AG09319 (cell line): ENCODE measurements around the gene TWIST2.

Experiments used
- DNase-seq: peaks from one replicate; pipeline ENCODE4 v3.0.0-alpha.2; 2010; ENCODE audit warnings: low read depth; ENCODE audit errors: extremely low read depth
- TF ChIP-seq, protein P1 (sequence below): IDR thresholded peaks from 2 replicates; pipeline ENCODE4 v1.5.1; 2011; ENCODE audit warnings: low read depth, mild to moderate bottlenecking, inconsistent platforms, low read length, moderate library complexity

Gene TWIST2

DNA sequence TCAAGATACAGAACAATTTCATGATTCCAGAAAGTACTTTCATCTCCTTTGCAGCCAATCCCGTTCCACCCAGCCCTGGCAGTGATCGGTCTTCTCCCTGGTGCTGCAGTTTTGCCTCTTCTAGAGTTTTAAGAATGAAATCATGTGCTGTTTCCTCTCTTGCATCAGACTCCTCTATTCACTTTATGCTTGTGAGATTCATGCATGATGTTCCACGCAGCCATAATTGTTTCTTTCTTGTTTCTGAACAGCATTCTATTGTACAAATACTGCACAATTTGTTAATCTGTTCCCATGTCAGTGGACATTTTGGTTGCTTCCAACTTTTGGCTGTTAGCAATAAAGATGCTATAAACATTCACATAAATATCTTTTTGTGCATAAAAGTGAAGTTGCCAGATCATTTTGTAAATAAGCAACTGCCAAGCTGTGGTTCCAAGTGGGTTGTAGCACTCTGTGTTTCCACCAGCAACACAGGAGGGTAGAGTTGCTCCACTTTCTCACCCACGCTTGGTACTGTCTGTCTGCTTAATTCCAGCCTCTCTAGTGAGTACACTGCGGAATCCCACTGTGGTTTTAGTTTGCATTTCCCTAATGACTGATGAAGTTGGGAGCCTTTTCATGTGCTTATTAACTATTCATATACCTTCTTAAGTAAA is 104.5 kb downstream of the TWIST2 start:
- TF ChIP-seq, protein P1, sequence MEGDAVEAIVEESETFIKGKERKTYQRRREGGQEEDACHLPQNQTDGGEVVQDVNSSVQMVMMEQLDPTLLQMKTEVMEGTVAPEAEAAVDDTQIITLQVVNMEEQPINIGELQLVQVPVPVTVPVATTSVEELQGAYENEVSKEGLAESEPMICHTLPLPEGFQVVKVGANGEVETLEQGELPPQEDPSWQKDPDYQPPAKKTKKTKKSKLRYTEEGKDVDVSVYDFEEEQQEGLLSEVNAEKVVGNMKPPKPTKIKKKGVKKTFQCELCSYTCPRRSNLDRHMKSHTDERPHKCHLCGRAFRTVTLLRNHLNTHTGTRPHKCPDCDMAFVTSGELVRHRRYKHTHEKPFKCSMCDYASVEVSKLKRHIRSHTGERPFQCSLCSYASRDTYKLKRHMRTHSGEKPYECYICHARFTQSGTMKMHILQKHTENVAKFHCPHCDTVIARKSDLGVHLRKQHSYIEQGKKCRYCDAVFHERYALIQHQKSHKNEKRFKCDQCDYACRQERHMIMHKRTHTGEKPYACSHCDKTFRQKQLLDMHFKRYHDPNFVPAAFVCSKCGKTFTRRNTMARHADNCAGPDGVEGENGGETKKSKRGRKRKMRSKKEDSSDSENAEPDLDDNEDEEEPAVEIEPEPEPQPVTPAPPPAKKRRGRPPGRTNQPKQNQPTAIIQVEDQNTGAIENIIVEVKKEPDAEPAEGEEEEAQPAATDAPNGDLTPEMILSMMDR = no peak
- DNase-seq = no peak

DNA sequence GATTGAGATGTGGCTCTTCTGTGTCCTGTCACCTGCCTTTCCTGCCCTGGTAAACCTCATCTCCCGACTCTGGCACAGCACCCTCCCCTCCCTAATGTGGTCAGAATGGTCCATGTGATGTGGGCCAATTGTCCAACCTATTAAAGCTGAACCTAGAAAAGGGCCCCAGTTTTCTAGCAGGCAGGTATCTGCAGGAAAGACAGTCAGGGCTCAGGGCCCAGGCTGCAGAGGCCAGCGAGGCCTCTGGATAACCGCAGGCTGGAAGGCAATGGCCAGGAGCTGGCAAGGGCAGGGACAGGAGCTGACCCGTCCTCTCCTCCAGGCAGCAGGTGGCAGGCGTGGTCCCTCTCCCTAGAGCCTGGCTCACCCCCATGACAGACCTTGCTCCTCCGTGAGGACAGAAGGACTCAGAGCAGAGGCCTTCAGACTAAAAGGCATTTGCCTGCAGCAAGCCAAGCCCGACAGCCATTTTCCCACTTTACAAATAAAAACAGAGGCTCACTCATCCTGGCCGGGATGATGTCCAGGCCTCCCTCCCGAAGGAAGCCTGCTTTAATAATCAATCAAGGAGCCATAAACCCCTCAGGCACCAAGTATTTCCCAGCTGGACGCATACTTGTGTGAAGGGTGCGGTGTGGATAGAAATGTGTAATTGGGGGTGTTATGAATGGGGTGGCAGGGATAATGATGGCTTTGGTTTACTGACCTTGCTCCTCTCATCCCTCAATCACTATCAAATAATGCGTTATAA is 107.1 kb downstream of the TWIST2 start:
- DNase-seq = no peak
- TF ChIP-seq, protein P1 = no peak

DNA sequence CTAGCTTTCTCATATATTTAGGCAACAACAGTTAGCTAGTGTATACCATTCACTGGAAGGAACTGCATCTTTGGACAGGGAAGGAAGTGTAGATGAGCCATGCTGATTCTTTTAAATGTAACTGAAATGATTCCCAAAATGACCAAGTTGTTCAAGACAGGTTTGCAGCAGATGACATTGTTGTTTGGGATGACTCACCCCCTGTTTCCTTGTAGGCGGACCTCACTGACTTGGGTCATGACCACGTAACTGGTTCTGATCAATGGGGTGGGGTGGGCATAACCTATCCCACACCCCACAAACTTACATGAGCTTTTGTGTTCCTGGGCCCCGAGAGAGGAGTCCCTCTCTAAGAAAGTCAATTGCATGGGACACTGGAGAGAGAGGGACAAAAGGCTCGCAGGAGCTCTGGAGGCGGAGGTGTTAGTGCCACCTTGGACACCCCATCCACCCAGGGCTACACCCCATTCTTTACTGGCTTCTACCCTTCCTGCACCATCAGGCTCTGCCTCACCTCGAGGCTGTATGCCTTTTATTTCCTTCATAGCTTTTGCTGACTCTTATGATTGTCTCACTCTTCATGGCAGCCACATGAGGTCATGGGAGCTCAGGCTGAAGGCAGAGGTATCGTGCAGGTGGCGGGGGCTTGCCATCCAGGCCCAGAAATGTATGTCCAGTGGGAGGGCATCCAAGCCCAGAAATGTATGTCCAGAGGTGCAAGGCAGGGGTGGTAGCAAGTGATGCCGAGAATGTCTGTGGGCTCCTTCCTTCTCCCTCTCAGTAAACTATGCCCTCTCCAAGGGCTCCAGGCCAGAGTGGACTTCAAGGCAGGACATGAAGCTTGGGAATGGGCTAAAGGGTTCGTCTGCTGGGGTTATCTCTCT is 108.0 kb downstream of the TWIST2 start:
- DNase-seq = no peak
- TF ChIP-seq, protein P1 = no peak

DNA sequence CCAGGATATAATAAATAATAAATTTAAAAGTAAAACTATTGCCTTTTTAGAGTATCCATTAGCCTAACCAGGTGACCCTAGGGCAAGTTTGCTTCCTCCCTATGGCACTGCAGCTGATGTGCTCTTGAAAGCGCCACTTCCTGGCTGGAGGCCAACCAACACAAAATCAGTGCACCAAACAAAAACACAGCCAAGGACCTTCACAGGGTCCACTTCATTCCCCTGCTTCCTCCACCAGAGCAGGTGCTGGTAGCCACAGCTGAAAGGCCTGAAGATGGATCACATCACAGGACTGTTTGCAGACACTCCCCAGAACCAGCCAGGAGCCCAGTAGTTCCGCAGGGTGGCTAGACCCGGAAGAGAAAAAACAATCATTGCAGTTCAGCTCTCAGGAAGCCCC is 108.8 kb downstream of the TWIST2 start:
- TF ChIP-seq, protein P1 = no peak
- no peak for DNase-seq
